HG02588 (cell line): ENCODE data around the gene FOXR2.

Experiments
- ATAC-seq: cut with Tn5 transposase; IDR thresholded peaks from one replicate; pipeline ENCODE4 v1.9.1; 2021; ENCODE audit warnings: mild to moderate bottlenecking, moderate library complexity; ENCODE audit not compliant: unreplicated experiment

The FOXR2 gene, protein sequence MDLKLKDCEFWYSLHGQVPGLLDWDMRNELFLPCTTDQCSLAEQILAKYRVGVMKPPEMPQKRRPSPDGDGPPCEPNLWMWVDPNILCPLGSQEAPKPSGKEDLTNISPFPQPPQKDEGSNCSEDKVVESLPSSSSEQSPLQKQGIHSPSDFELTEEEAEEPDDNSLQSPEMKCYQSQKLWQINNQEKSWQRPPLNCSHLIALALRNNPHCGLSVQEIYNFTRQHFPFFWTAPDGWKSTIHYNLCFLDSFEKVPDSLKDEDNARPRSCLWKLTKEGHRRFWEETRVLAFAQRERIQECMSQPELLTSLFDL

GRCh38 chrX:55623100-55623499 lies at the start of gene FOXR2:
Gene FOXR2 (plus strand): TSS chrX:55623400. CDS start chrX:55623712, 312 bp downstream.
- no peak for ATAC-seq

- ATAC-seq = no peak
Measured at GRCh38 chrX:55579115-55579514, 44.1 kb upstream of the FOXR2 start.

- ATAC-seq = no peak
Measured at GRCh38 chrX:55582447-55582846, 40.8 kb upstream of the FOXR2 start.

DNA sequence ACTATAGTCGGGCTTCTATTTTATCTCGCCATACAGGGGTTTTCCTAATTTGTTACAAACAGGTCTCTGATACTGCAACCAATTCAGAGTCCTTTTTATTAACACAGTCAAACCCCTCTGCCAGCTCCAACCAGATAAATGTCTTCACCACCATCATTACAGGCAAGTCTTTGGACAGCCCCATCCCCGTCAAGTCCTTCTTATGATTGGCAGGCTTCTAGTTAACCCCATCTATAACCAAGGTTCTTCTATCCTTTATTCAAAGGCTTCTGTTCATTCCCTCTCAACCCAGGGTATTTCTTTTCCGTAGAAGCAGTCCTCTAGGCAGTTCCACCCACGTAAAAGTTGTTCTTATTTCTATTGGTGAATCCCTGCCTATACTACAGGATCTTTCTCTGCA lies 29.9 kb upstream of the FOXR2 start:
- ATAC-seq = no peak

DNA sequence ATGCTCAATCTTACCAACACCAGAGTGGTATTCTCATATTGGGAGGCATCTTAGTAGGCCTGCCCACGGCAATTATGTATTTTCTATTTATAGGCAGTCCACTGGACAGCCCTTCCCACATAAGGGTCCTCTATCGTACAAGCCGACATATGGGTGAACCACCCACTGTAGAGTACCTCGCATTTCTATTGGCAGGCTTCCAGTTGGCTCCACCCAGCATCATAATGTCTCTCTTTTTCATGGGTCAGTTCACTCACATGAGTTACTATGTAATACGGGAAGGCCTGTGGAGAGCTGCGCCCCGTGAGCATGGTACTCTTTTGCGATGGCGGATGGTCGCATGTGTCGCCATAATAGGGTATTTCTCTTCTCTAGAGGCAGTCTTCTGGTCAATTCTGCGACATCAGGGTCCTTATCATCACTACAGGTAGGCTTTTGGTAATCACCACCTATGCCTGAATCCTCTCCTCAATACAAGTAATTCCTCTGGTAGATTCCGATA lies 29.4 kb upstream of the FOXR2 start:
- no peak for ATAC-seq

- no peak for ATAC-seq
Measured at GRCh38 chrX:55598333-55598732, 24.9 kb upstream of the FOXR2 start.

- ATAC-seq = no peak
Measured at GRCh38 chrX:55619547-55619946, 3.7 kb upstream of the FOXR2 start.

GRCh38 chrX:55624403-55624802 lies 1.2 kb downstream of the FOXR2 start:
- ATAC-seq = no peak

DNA sequence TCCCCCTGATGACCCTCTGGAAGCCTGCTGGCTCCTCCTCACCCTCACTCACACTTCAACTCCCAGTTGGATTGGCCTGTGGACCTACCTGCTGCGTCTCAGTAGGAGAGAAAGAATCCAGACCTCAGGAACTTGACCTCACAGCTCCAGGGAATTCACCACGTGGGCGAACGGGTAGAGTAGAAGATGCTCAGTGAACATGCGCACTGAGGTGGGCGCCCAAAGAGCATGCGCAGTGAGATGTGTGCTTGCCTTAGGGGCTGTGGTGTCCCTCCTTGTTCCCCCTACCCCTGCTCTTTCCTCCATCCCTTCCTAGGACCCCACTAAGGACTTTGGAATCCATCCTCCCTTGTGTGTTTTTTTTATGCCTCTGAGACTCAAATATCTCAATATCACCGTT lies 12.9 kb downstream of the FOXR2 start:
- ATAC-seq = no peak

DNA sequence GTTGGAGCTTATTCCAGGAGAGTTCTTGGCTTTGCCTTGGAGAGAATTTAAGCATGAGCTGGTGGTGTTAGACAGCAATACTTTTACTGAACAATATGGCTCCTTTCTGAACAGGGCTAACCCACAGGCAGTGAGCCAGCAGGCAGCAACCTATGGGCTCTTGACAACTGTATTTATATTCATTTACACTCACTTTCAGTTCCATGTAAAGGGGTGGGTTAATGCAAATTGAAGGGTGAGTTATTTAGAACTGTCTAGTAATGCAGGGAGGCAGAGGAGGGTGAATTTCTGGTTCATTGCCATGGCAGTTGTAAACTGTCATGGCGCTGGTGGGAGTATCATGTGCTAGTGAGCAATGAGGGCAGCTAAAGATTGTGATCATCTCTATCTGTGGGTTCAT lies 15.7 kb downstream of the FOXR2 start:
- no peak for ATAC-seq

DNA sequence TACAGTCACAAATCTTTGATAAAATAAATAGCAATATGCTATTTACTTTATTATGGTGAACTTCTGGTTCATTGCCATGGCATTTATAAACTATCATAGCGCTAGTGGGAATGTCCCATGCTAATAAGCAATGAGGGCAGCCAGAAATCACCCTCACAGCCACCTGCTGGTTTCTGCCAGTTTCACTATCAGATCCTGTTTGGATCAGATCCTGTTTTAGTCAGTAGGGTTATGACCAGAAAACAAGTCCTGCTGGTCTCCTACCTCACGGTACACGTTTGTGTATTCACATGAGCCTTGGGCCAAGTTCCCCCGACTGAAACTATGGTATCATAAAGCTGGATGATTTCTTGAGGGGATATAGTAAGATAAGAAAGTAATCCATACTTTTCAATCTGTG lies 17.7 kb downstream of the FOXR2 start:
- ATAC-seq = peak; percentile 87

GRCh38 chrX:55648434-55648833 lies 25.2 kb downstream of the FOXR2 start:
- ATAC-seq = peak; percentile 61

GRCh38 chrX:55659931-55660330 lies 36.7 kb downstream of the FOXR2 start:
- no peak for ATAC-seq

GRCh38 chrX:55663584-55663983 lies 40.4 kb downstream of the FOXR2 start:
- no peak for ATAC-seq

GRCh38 chrX:55668084-55668483 lies 44.9 kb downstream of the FOXR2 start:
- ATAC-seq = no peak
